GM12878 (cell line): ENCODE measurements around the gene ZNF710. TPM values are rescaled to one million over a fixed set of nuclear protein-coding genes. Genes with fewer than 3 reads are reported as not detected.

Experiments
- ATAC-seq: fragments of 200-7000 bp; cut with Tn5 transposase; 3 replicates; pipeline ENCODE4 v1.9.1; 2020; ENCODE audit warnings: mild to moderate bottlenecking, moderate library complexity
- BruUV-seq: library from RNA; stranded (reverse); fragments of 400-500 nt; replicated peaks from 2 replicates; lab custom pipeline; 2021; lab: Mats Ljungman, UMichigan
- CTCF ChIA-PET: fragments of 300-600 bp; sonication (Branson Sonifier 250); formaldehyde crosslinking; extraction: SDS; loops from one replicate; lab custom pipeline; 2021; ENCODE audit warnings: inconsistent platforms; lab: Yijun Ruan, JAX
- POLR2A ChIA-PET: fragments of 350-600 bp; formaldehyde crosslinking; extraction: SDS; loops from one replicate; lab custom pipeline; 2021; ENCODE audit warnings: inconsistent platforms; lab: Charles Lee
- RAD21 ChIA-PET: fragments of 300-600 bp; sonication (Branson Sonifier 250); formaldehyde crosslinking; loops from one replicate; lab custom pipeline; 2023; ENCODE audit warnings: antibody characterized with exemption; ENCODE audit not compliant: unreplicated experiment; lab: Charles Lee
- SMC1A ChIA-PET: fragments of 300-600 bp; sonication (Branson Sonifier 250); formaldehyde crosslinking; loops from one replicate; lab custom pipeline; 2023; ENCODE audit not compliant: unreplicated experiment, uncharacterized antibody; lab: Charles Lee
- DNase-seq: peaks from one replicate; pipeline ENCODE4 v3.0.0-alpha.2; 2011; ENCODE audit warnings: low read depth, low spot score
- FAIRE-seq: peaks from 3 replicates; lab custom pipeline; 2011; peaks lifted over from hg19 to GRCh38; lab: Jason Lieb, UNC
- H2AFZ ChIP-seq: 2 replicates; pipeline ENCODE4 v1.6.0; 2011; ENCODE audit warnings: low read depth, low read length, control low read depth; ENCODE audit not compliant: control insufficient read depth
- H3K27ac ChIP-seq: 2 replicates; pipeline ENCODE4 v1.5.1; 2011; ENCODE audit warnings: control low read depth; ENCODE audit not compliant: control insufficient read depth, insufficient read depth
- H3K27me3 ChIP-seq, 2 experiments: replicated peaks in 1 of 2; 2 replicates each; pipeline versions ENCODE4 v1.6.0 to v1.6.1; 2011; ENCODE audit warnings: low read length in 1 of 2; ENCODE audit not compliant: control insufficient read depth in 2 of 2, insufficient read depth in 2 of 2
- H3K36me3 ChIP-seq, 2 experiments: 2 replicates each; pipeline ENCODE4 v1.5.1; 2011; ENCODE audit warnings: low read length in 1 of 2; ENCODE audit not compliant: control insufficient read depth in 2 of 2, insufficient read depth in 2 of 2
- H3K4me1 ChIP-seq: 2 replicates; pipeline ENCODE4 v1.6.1; 2011; ENCODE audit warnings: mild to moderate bottlenecking, low read length, moderate library complexity, mixed read lengths; ENCODE audit not compliant: control insufficient read depth, insufficient read depth
- H3K4me2 ChIP-seq: 2 replicates; pipeline ENCODE4 v1.6.0; 2011; ENCODE audit warnings: control low read depth; ENCODE audit not compliant: control insufficient read depth, insufficient read depth
- H3K4me3 ChIP-seq: fragments of 200-600 bp; sonication (generic); 2 replicates; pipeline ENCODE4 v1.5.1; 2016
- H3K79me2 ChIP-seq: 2 replicates; pipeline ENCODE4 v1.6.0; 2011; ENCODE audit warnings: low read length; ENCODE audit not compliant: control insufficient read depth, insufficient read depth
- H3K9ac ChIP-seq: 2 replicates; pipeline ENCODE4 v1.8.0; 2011; ENCODE audit warnings: low read length, control low read depth, mixed read lengths; ENCODE audit not compliant: control insufficient read depth, insufficient read depth
- H3K9me3 ChIP-seq: replicated peaks from 3 replicates; pipeline ENCODE4 v1.5.1; 2011; ENCODE audit warnings: mild to moderate bottlenecking, low read length; ENCODE audit not compliant: control insufficient read depth, insufficient read depth
- H4K20me1 ChIP-seq: 2 replicates; pipeline ENCODE4 v1.6.0; 2011; ENCODE audit not compliant: control insufficient read depth, insufficient read depth
- BCLAF1 ChIP-seq: fragments of 450-650 bp; IDR thresholded peaks from 2 replicates; pipeline ENCODE4 v1.6.1; 2017; ENCODE audit warnings: antibody characterized with exemption, mild to moderate bottlenecking, moderate library complexity
- BMI1 ChIP-seq: fragments of 450-650 bp; IDR thresholded peaks from 2 replicates; pipeline ENCODE4 v1.6.1; 2016; ENCODE audit warnings: mild to moderate bottlenecking, moderate library complexity, borderline replicate concordance
- CHD4 ChIP-seq: fragments of 200-600 bp; sonication (generic); IDR thresholded peaks from 2 replicates; pipeline ENCODE4 v1.6.1; 2016; ENCODE audit warnings: mild to moderate bottlenecking
- CTCF ChIP-seq, 3 experiments: IDR thresholded peaks in 2 of 3; conservative IDR thresholded peaks in 1 of 3; 2 replicates each; pipeline ENCODE4 v1.5.1; 2011; ENCODE audit warnings: low read depth in 3 of 3, low read length in 3 of 3, mild to moderate bottlenecking in 3 of 3, control low read depth in 2 of 3, moderate library complexity in 2 of 3, inconsistent platforms in 1 of 3, mixed read lengths in 1 of 3; ENCODE audit not compliant: control insufficient read depth in 2 of 3, insufficient read depth in 1 of 3; ENCODE audit errors: extremely low read depth in 1 of 3
- FOXM1 ChIP-seq: IDR thresholded peaks from 2 replicates; pipeline ENCODE4 v1.6.1; 2012; ENCODE audit warnings: low read depth, mild to moderate bottlenecking, inconsistent platforms, low read length, moderate library complexity
- JUND ChIP-seq: IDR thresholded peaks from 2 replicates; pipeline ENCODE4 v1.6.1; 2012; ENCODE audit warnings: low read depth, mild to moderate bottlenecking, low read length, improper control_type of control experiment, moderate library complexity
- MTA2 ChIP-seq: fragments of 450-650 bp; IDR thresholded peaks from 2 replicates; pipeline ENCODE4 v1.6.1; 2016; ENCODE audit warnings: low read depth, mild to moderate bottlenecking, moderate library complexity
- SIX5 ChIP-seq: IDR thresholded peaks from 2 replicates; pipeline ENCODE4 v1.6.1; 2011; ENCODE audit warnings: mild to moderate bottlenecking, low read depth, low read length, moderate library complexity; ENCODE audit not compliant: severe bottlenecking
- SMARCA5 ChIP-seq: fragments of 450-650 bp; IDR thresholded peaks from 2 replicates; pipeline ENCODE4 v1.6.1; 2017; ENCODE audit warnings: mild to moderate bottlenecking
- STAT1 ChIP-seq: fragments of 450-650 bp; conservative IDR thresholded peaks from 2 replicates; pipeline ENCODE4 v1.6.1; 2014; ENCODE audit warnings: antibody characterized with exemption, mild to moderate bottlenecking
- TBL1XR1 ChIP-seq: IDR thresholded peaks from 2 replicates; pipeline ENCODE4 v1.6.1; 2012; ENCODE audit warnings: low read depth, low read length, improper control_type of control experiment
- YBX1 ChIP-seq: fragments of 450-650 bp; IDR thresholded peaks from 2 replicates; pipeline ENCODE4 v1.6.1; 2016; ENCODE audit warnings: antibody characterized with exemption
- whole genome bisulfite sequencing: methylation state at CpG from one replicate; pipeline ENCODE4 v1.1.6; 2016; ENCODE audit warnings: low lambda C conversion rate; ENCODE audit not compliant: insufficient replicate concordance, insufficient coverage; ENCODE audit errors: missing lambda C conversion rate; 5-methylcytosine and 5-hydroxymethylcytosine counted together
- in situ Hi-C: fragments of 300-500 bp; cut with MboI; formaldehyde crosslinking; loops from 9 replicates; pipeline ENCODE4 v1.14.3; 2018; ENCODE audit warnings: mixed read lengths
- intact Hi-C: fragments of 100-400 bp; cut with micrococcal nuclease; formaldehyde crosslinking; loops from one replicate; pipeline ENCODE4 v1.14.2; 2022; ENCODE audit not compliant: unreplicated experiment
- polyA plus RNA-seq, 11 experiments: library from polyadenylated mRNA; depleted of rRNA in 4 of 11; unstranded in 6 of 11; stranded (reverse) in 5 of 11; fragments of >200 nt; fragmentation: Nextera tagmentation in 4 of 11; fragmentation: Illumina TruSeq in 1 of 11; extraction: Ambion mirVana in 4 of 11; extraction: Trizol in 1 of 11; gene quantifications; 1 replicate in 1 of 11; 2 replicates in 10 of 11; pipeline versions ENCODE4 v1.2.1 to v1.2.3, GENCODE V29; 2011 to 2016; ENCODE audit warnings: inconsistent platforms in 2 of 11, missing spikeins in 2 of 11, low read depth in 1 of 11
- total RNA-seq, 4 experiments: library from RNA; depleted of rRNA in 3 of 4; stranded (reverse); fragments of >200 nt in 3 of 4; fragmentation: Illumina TruSeq in 1 of 4; extraction: Trizol in 1 of 4; gene quantifications; 2 replicates each; pipeline versions ENCODE4 v1.2.1 to v1.2.3, GENCODE V29; 2013 to 2021

Gene ZNF710
- total and polyA plus RNA-seq, 10 of the 15 experiments (the other 5 are each of a cell fraction or from before 2014, with no cell fraction given) = 1.4 to 43.5 (median 9.8) TPM

GRCh38 chr15:90007076-90007460 lies 5.9 kb downstream of the ZNF710 start (continued):
- no peak for TF ChIP-seq JUND
- no peak for TF ChIP-seq BMI1
- no peak for TF ChIP-seq SIX5
- TF ChIP-seq SMARCA5 = no peak
- TF ChIP-seq STAT1 = no peak

GRCh38 chr15:90008607-90009006 lies 7.5 kb downstream of the ZNF710 start:
- Histone ChIP-seq H3K27ac (no peak overlapping the region), H3K9me3 (peaks cover 9% of the 10 kb centered on the region; the same call in 2 of the 3 replicates), H3K36me3 (peaks cover 0 to 22% of the 10 kb centered on the region in 2 experiments; a peak in 3 of 4 replicates), H3K27me3 (no peaks in the 10 kb centered on the region), H3K79me2 (peaks cover 84% of the 10 kb centered on the region), H4K20me1 (no peaks in the 10 kb centered on the region)
- BruUV-seq = no TSS peak
- FAIRE-seq = no peak
- no peak for ATAC-seq
- 98% methylated on average over 7 of the region's 7 CpGs for WGBS
- ChIA-PET RAD21 (interaction anchor here (1.5 kb wide), 1 partner anchor 22 kb away, joined by 3 read pairs; no protein-coding TSS in a partner anchor), CTCF (interaction anchor here (0.9 to 3.3 kb wide), 6 partner anchors 8 to 134 kb away, joined by 3 to 15 read pairs (median 3); no protein-coding TSS in a partner anchor)
- in situ Hi-C loops = no loop called here
- DNase-seq = no peak
- intact Hi-C loops = no loop called here
- TF ChIP-seq TBL1XR1 (no peak), YBX1 (no peak), MTA2 (no peak), CHD4 (no peak), BCLAF1 (no peak), CTCF (IDR thresholded peaks at IDR 0.05 in 2 of 3, conservative IDR thresholded peaks at IDR 0.05 in 1 of 3; ENCODE audit: control insufficient read depth in 2 of 3, extremely low read depth in 1 of 3, insufficient read depth in 1 of 3, low read depth in 3 of 3, low read length in 3 of 3) (no peak), FOXM1 (no peak)
- TF ChIP-seq, all 136 proteins: peak for 0
- H3K4me1 ChIP-seq = peaks cover 39% of the 10 kb centered on the region
- H3K4me3 ChIP-seq = no peak overlapping the region
- SMC1A ChIA-PET = interaction anchor here (1.0 to 20.0 kb wide), 3 partner anchors 12 to 22 kb away, joined by 3 to 224 read pairs (median 5); no protein-coding TSS in a partner anchor
- H3K9ac ChIP-seq = no peak overlapping the region
- H2AFZ ChIP-seq = no peak overlapping the region
- H3K4me2 ChIP-seq = no peak overlapping the region
- POLR2A ChIA-PET = interaction anchor here (2.3 kb wide), 1 partner anchor 22 kb away, joined by 10 read pairs; no protein-coding TSS in a partner anchor
